K562 (cell line): ENCODE measurements around the gene TMEM234. TPM values are rescaled to one million over a fixed set of nuclear protein-coding genes. Genes with fewer than 3 reads are reported as not detected.

ENCODE experiments used
- ATAC-seq: fragments of 200-7000 bp; cut with Tn5 transposase; 3 replicates; pipeline ENCODE4 v1.9.1; 2020; ENCODE audit warnings: moderate library complexity
- BruUV-seq: library from RNA; stranded (reverse); fragments of 400-500 nt; replicated peaks from 2 replicates; lab custom pipeline; 2021; lab: Mats Ljungman, UMichigan
- CTCF ChIA-PET: fragments of 300-600 bp; formaldehyde crosslinking; extraction: SDS; loops from one replicate; lab custom pipeline; 2021; ENCODE audit warnings: low intra/inter-chr PET ratio; lab: Yijun Ruan, JAX
- POLR2A ChIA-PET: fragments of 300-600, 350-650 bp; sonication (Branson Sonifier 250); formaldehyde crosslinking; extraction: SDS; loops from one replicate; lab custom pipeline; 2021; ENCODE audit warnings: antibody characterized with exemption, inconsistent platforms; lab: Yijun Ruan, JAX
- DNase-seq, 4 experiments: peaks; one replicate each; pipeline versions ENCODE4 v3.0.0 to v3.0.0-alpha.2; 2011 to 2018; ENCODE audit warnings: low spot score in 3 of 4, mixed read lengths in 3 of 4; ENCODE audit errors: extremely low read depth in 1 of 4
- FAIRE-seq: peaks from 2 replicates; lab custom pipeline; 2011; peaks lifted over from hg19 to GRCh38; lab: Jason Lieb, UNC
- H2AFZ ChIP-seq: 2 replicates; pipeline ENCODE4 v1.6.0; 2011; ENCODE audit warnings: low read depth, low read length, control low read depth, inconsistent platforms
- H3K27ac ChIP-seq: fragments of 200-600 bp; 3 replicates; pipeline ENCODE4 v1.8.0; 2011; ENCODE audit warnings: low read depth, mild to moderate bottlenecking, control low read depth, inconsistent platforms, low read length, moderate library complexity, mixed read lengths; ENCODE audit errors: extremely low read depth
- H3K27me3 ChIP-seq, 2 experiments: fragments of 300-600 bp in 1 of 2; 2 replicates in 1 of 2; 3 replicates in 1 of 2; pipeline versions ENCODE4 v1.6.0 to v1.8.0; 2011; ENCODE audit warnings: inconsistent platforms in 2 of 2, low read length in 2 of 2, mild to moderate bottlenecking in 1 of 2, mixed read lengths in 1 of 2, moderate library complexity in 1 of 2; ENCODE audit not compliant: control insufficient read depth in 2 of 2, insufficient read depth in 2 of 2
- H3K36me3 ChIP-seq: fragments of 300-600 bp; 3 replicates; pipeline ENCODE4 v1.8.0; 2011; ENCODE audit warnings: mild to moderate bottlenecking, low read length, inconsistent platforms; ENCODE audit not compliant: control insufficient read depth, insufficient read depth
- H3K4me1 ChIP-seq, 2 experiments: fragments of 200-600 bp in 1 of 2; replicated peaks in 1 of 2; 2 replicates in 1 of 2; 3 replicates in 1 of 2; pipeline versions ENCODE4 v1.5.1 to v1.8.0; 2011; ENCODE audit warnings: inconsistent platforms in 2 of 2, low read length in 2 of 2, mild to moderate bottlenecking in 1 of 2, mixed read lengths in 1 of 2, moderate library complexity in 1 of 2; ENCODE audit not compliant: control insufficient read depth in 2 of 2, insufficient read depth in 2 of 2
- H3K4me2 ChIP-seq: 2 replicates; pipeline ENCODE4 v1.6.1; 2011; ENCODE audit warnings: low read length, control low read depth, inconsistent platforms, mixed read lengths; ENCODE audit not compliant: insufficient read depth
- H3K4me3 ChIP-seq: fragments of 200-600 bp; sonication (generic), shearing (Covaris generic); 2 replicates; pipeline ENCODE4 v1.5.1; 2016; ENCODE audit warnings: control low read depth, inconsistent platforms
- H3K79me2 ChIP-seq: fragments of 200-600 bp; 3 replicates; pipeline ENCODE4 v1.8.0; 2011; ENCODE audit warnings: low read length, inconsistent platforms; ENCODE audit not compliant: control insufficient read depth, insufficient read depth
- H3K9ac ChIP-seq, 2 experiments: 2 replicates each; pipeline versions ENCODE4 v1.6.0 to v1.6.1; 2011; ENCODE audit warnings: low read depth in 2 of 2, low read length in 2 of 2, control low read depth in 1 of 2, inconsistent platforms in 1 of 2, mild to moderate bottlenecking in 1 of 2, mixed read lengths in 1 of 2; ENCODE audit not compliant: insufficient read depth in 1 of 2
- H3K9me1 ChIP-seq: one replicate; pipeline ENCODE4 v1.6.0; 2011; ENCODE audit warnings: inconsistent platforms, mild to moderate bottlenecking, low read length, moderate library complexity; ENCODE audit not compliant: control insufficient read depth, insufficient read depth
- H3K9me3 ChIP-seq: replicated peaks from 2 replicates; pipeline ENCODE4 v1.5.1; 2011; ENCODE audit warnings: low read depth, low read length, inconsistent platforms; ENCODE audit not compliant: control insufficient read depth, insufficient read depth
- H4K20me1 ChIP-seq: replicated peaks from 2 replicates; pipeline ENCODE4 v1.6.1; 2011; ENCODE audit warnings: low read length, inconsistent platforms, mixed read lengths; ENCODE audit not compliant: control insufficient read depth, insufficient read depth
- ATF6 ChIP-seq: sonication (generic); formaldehyde crosslinking; IDR thresholded peaks from 2 replicates; pipeline ENCODE4 v1.4.0; 2020; ENCODE audit warnings: mild to moderate bottlenecking, missing genetic modification reagents
- BCL6 ChIP-seq: fragments of 250-450 bp; sonication (Bioruptor Pico); IDR thresholded peaks from 2 replicates; pipeline ENCODE4 v1.4.0; 2020
- CEBPB ChIP-seq: fragments of 450-650 bp; IDR thresholded peaks from 2 replicates; pipeline ENCODE4 v1.6.1; 2016; ENCODE audit warnings: missing genetic modification characterization, missing compliant biosample characterization
- E2F5 ChIP-seq: sonication (generic); formaldehyde crosslinking; IDR thresholded peaks from 2 replicates; pipeline ENCODE4 v1.8.0; 2022; ENCODE audit warnings: mild to moderate bottlenecking, missing genetic modification reagents
- ESRRA ChIP-seq: fragments of 450-650 bp; IDR thresholded peaks from 2 replicates; pipeline ENCODE4 v1.6.1; 2014; ENCODE audit warnings: low read depth, mild to moderate bottlenecking, moderate library complexity, borderline replicate concordance
- FIP1L1 ChIP-seq: fragments of 200-400 bp; formaldehyde crosslinking; IDR thresholded peaks from 2 replicates; pipeline ENCODE4 v1.6.1; 2018; ENCODE audit warnings: mild to moderate bottlenecking, low read depth, low read length; ENCODE audit not compliant: poor library complexity, severe bottlenecking
- LCOR ChIP-seq: sonication (generic); formaldehyde crosslinking; IDR thresholded peaks from 2 replicates; pipeline ENCODE4 v1.8.0; 2022; ENCODE audit warnings: mild to moderate bottlenecking, missing genetic modification reagents
- NFRKB ChIP-seq: fragments of 450-650 bp; IDR thresholded peaks from 2 replicates; pipeline ENCODE4 v1.6.1; 2016; ENCODE audit warnings: low read depth
- NR2C1 ChIP-seq, 2 experiments: fragments of 450-650 bp; IDR thresholded peaks; 2 replicates each; pipeline ENCODE4 v1.6.1; 2017; ENCODE audit warnings: mild to moderate bottlenecking in 2 of 2, antibody characterized with exemption in 1 of 2, inconsistent platforms in 1 of 2, missing compliant biosample characterization in 1 of 2, missing genetic modification characterization in 1 of 2
- NR2C2 ChIP-seq, 2 experiments: fragments of 200-800 bp in 1 of 2; sonication (Bioruptor generic) in 1 of 2; sonication (generic) in 1 of 2; formaldehyde crosslinking in 1 of 2; IDR thresholded peaks; 2 replicates each; pipeline versions ENCODE4 v1.6.1 to v1.8.0; 2016 to 2022; ENCODE audit warnings: mild to moderate bottlenecking in 1 of 2, missing compliant biosample characterization in 1 of 2, missing genetic modification characterization in 1 of 2, missing genetic modification reagents in 1 of 2
- RBM14 ChIP-seq: fragments of 200-400 bp; formaldehyde crosslinking; IDR thresholded peaks from 2 replicates; pipeline ENCODE4 v1.6.1; 2018; ENCODE audit warnings: low read depth, mild to moderate bottlenecking, low read length, moderate library complexity, borderline replicate concordance; ENCODE audit not compliant: insufficient read depth
- SAP30 ChIP-seq: fragments of 200-600 bp; sonication (generic); IDR thresholded peaks from 2 replicates; pipeline ENCODE4 v1.6.1; 2012; ENCODE audit warnings: borderline replicate concordance, low read depth, mild to moderate bottlenecking, moderate library complexity, low read length, control low read depth, inconsistent platforms; ENCODE audit not compliant: insufficient read depth, poor library complexity, severe bottlenecking
- TEAD4 ChIP-seq, 2 experiments: sonication (generic) in 1 of 2; formaldehyde crosslinking in 1 of 2; IDR thresholded peaks; 2 replicates each; pipeline versions ENCODE4 v1.6.1 to v1.8.0; 2012 to 2022; ENCODE audit warnings: borderline replicate concordance in 1 of 2, inconsistent platforms in 1 of 2, low read length in 1 of 2, mild to moderate bottlenecking in 1 of 2, missing genetic modification reagents in 1 of 2
- ZNF197 ChIP-seq: fragments of 200-800 bp; sonication (Bioruptor generic); IDR thresholded peaks from 2 replicates; pipeline ENCODE4 v1.6.1; 2016; ENCODE audit warnings: low read depth, missing genetic modification characterization, missing compliant biosample characterization
- ZNF431 ChIP-seq: sonication (generic); formaldehyde crosslinking; IDR thresholded peaks from 2 replicates; pipeline ENCODE4 v1.8.0; 2022; ENCODE audit warnings: mild to moderate bottlenecking, missing genetic modification reagents
- WGBS: fragments of 100-300 bp; shearing (Covaris generic); methylation state at CpG from one replicate; pipeline ENCODE4 v1.1.6; 2016; ENCODE audit warnings: low coverage, mixed read lengths; ENCODE audit not compliant: insufficient coverage; ENCODE audit errors: missing lambda C conversion rate; 5-methylcytosine and 5-hydroxymethylcytosine counted together
- in situ Hi-C: fragments of 300-500 bp; cut with MboI; formaldehyde crosslinking; loops from 4 replicates; pipeline ENCODE4 v1.15.0; 2018; ENCODE audit warnings: inconsistent platforms, mixed read lengths
- intact Hi-C: fragments of 100-400 bp; cut with micrococcal nuclease; formaldehyde crosslinking; loops from 2 replicates; pipeline ENCODE4 v1.14.2; 2022
- polyA plus RNA-seq, 8 experiments: library from polyadenylated mRNA; depleted of rRNA in 4 of 8; stranded (reverse) in 5 of 8; unstranded in 3 of 8; fragments of >200 nt; fragmentation: Nextera tagmentation in 2 of 8; fragmentation: Illumina TruSeq in 1 of 8; extraction: Ambion mirVana in 2 of 8; extraction: Trizol in 1 of 8; gene quantifications; 2 replicates each; pipeline versions ENCODE4 v1.2.1 to v1.2.3, GENCODE V29; 2011 to 2014; ENCODE audit warnings: inconsistent platforms in 1 of 8, missing spikeins in 1 of 8
- total RNA-seq, 7 experiments: library from RNA; depleted of rRNA in 6 of 7; stranded (reverse); fragments of >200 nt in 6 of 7; fragmentation: Illumina TruSeq in 2 of 7; extraction: Trizol in 2 of 7; gene quantifications; 2 replicates each; pipeline versions ENCODE4 v1.2.1 to v1.2.3, GENCODE V29; 2011 to 2021; ENCODE audit warnings: low replicate concordance in 1 of 7

Gene TMEM234
- total and polyA plus RNA-seq, 9 of the 15 experiments (the other 6 are each of a cell fraction or from before 2014, with no cell fraction given), result 5.0 to 12.9 (median 7.6) TPM

GRCh38 chr1:32179193-32179442 lies 43.0 kb downstream of the TMEM234 start (continued):
- TF ChIP-seq ATF6 (CRISPR knock-in tag) (no peak), LCOR (CRISPR knock-in tag) (no peak), TEAD4 (IDR thresholded peaks at IDR 0.05; ENCODE audit: low read length) (peak; percentile 3; the same call in 1 of the 2 replicates), TEAD4 (CRISPR knock-in tag; IDR thresholded peaks at IDR 0.05; ENCODE audit: borderline replicate concordance) (no peak), BCL6 (0 out of 2 replicates have a peak, but pooled peaks have one; percentile 54)

- intact Hi-C loops, result loop anchor here (2.0 to 5.0 kb wide), 2 partner anchors 71 to 106 kb away; partner anchors contain the start of genes KPNA6 and TMEM39B
- DNase-seq, result no peak
- no peaks in the 10 kb centered on the region; the same call in 1 of the 2 replicates for H4K20me1 ChIP-seq
- no peaks in the 10 kb centered on the region for H3K27me3 ChIP-seq
- FAIRE-seq, result peak; percentile 49
- POLR2A ChIA-PET, result interaction anchor here (0.6 to 11.6 kb wide), 28 partner anchors 9 to 1991 kb away, joined by 3 to 201 read pairs (median 4); partner anchors contain the start of genes CCDC28B, KPNA6 and MARCKSL1
- no peak for ATAC-seq
- H3K9ac ChIP-seq, result peak overlapping the region; percentile 94 to 97; a peak in 3 of 4 replicates
- peak overlapping the region; percentile 92 for H3K4me2 ChIP-seq
- H3K9me1 ChIP-seq, result no peaks in the 10 kb centered on the region
- BruUV-seq, result no TSS peak
- 46% methylated on average over 7 of the region's 7 CpGs for WGBS
- in situ Hi-C loops, result no loop called here
- peaks cover 35% of the 10 kb centered on the region for H3K36me3 ChIP-seq
- H3K27ac ChIP-seq, result peak overlapping the region; percentile 89
- H3K4me3 ChIP-seq, result no peak overlapping the region
- CTCF ChIA-PET, result interaction anchor here (0.6 to 1.2 kb wide), 2 partner anchors 35 to 48 kb away, joined by 3 read pairs; no protein-coding TSS in a partner anchor
- H3K4me1 ChIP-seq, result peaks cover 25 to 30% of the 10 kb centered on the region in 2 experiments
- H3K9me3 ChIP-seq, result no peaks in the 10 kb centered on the region
- H2AFZ ChIP-seq, result peak overlapping the region; percentile 97
- peaks cover 39% of the 10 kb centered on the region for H3K79me2 ChIP-seq
- TF ChIP-seq E2F5 (CRISPR knock-in tag) (0 out of 2 replicates have a peak, but pooled peaks have one; percentile 3), ESRRA (peak; percentile 89), CEBPB (0 out of 2 replicates have a peak, but pooled peaks have one; percentile 16), FIP1L1 (no peak), SAP30 (no peak), NR2C2 (CRISPR knock-in tag; IDR thresholded peaks at IDR 0.05) (no peak), NR2C2 (tag; IDR thresholded peaks at IDR 0.05) (peak; percentile 68; the same call in 1 of the 2 replicates), NR2C1 (IDR thresholded peaks at IDR 0.05) (peak; percentile 87), NR2C1 (tag; IDR thresholded peaks at IDR 0.05) (peak; percentile 90), RBM14 (no peak), NFRKB (0 out of 2 replicates have a peak, but pooled peaks have one; percentile 12), ZNF431 (0 out of 2 replicates have a peak, but pooled peaks have one; percentile 0), ZNF197 (CRISPR knock-in tag) (0 out of 2 replicates have a peak, but pooled peaks have one; percentile 7)
Observed at GRCh38 chr1:32178380-32179192, 43.6 kb downstream of the TMEM234 start.
